Left lobe of liver (tissue), 2 donors: ENCODE data around the gene SH2D6. TPM values are rescaled to one million over a fixed set of nuclear protein-coding genes. Genes with fewer than 3 reads are reported as not detected.
"Not testable (repeated sequence)": the region's sequence is repeated elsewhere in the genome, so short reads cannot be mapped to it uniquely, and the experiment has no call there.

Experiments
- ATAC-seq: fragments of 200-7000 bp; cut with Tn5 transposase; one replicate; pipeline ENCODE4 v1.9.1; 2020; ENCODE audit warnings: mild to moderate bottlenecking, moderate library complexity
- DNase-seq: peaks from one replicate; pipeline ENCODE4 v3.0.0-alpha.2; 2020; ENCODE audit warnings: low spot score
- total RNA-seq: library from RNA; stranded (reverse); gene quantifications from one replicate; pipeline ENCODE4 v1.2.1, GENCODE V29; 2021
- donor health status: DM: no; HTN: no; CAD: no; lungs with moderate emphysema.
- donor health status: DM: no; HTN: yes; CAD: no.

Gene SH2D6
- total RNA-seq = 3.1 TPM

- ATAC-seq (peak; percentile 64), DNase-seq (peak; percentile 84)
These were observed at the start of gene SH2D6 for GRCh38 chr2:85418132-85419008. Gene SH2D6 (plus strand): TSS chr2:85418714. CDS start chr2:85429466, 10,752 bp downstream.

- no peak for ATAC-seq
- DNase-seq = no peak
These were observed 49.6 kb upstream of the SH2D6 start for GRCh38 chr2:85368921-85369320.

- ATAC-seq = peak; percentile 23
- DNase-seq = no peak
These were observed 49.0 kb upstream of the SH2D6 start for GRCh38 chr2:85369500-85369899.

- peak; percentile 47 for ATAC-seq
These were observed 47.5 kb upstream of the SH2D6 start for GRCh38 chr2:85371045-85371444.

GRCh38 chr2:85376291-85377065 is 42.0 kb upstream of the SH2D6 start:
- DNase-seq = no peak

More at GRCh38 chr2:85371045-85371444, 47.5 kb upstream of the SH2D6 start:
- DNase-seq = no peak

GRCh38 chr2:85377083-85377482 is 41.4 kb upstream of the SH2D6 start:
- ATAC-seq = no peak
- DNase-seq = no peak

More at GRCh38 chr2:85376291-85377065, 42.0 kb upstream of the SH2D6 start:
- ATAC-seq = no peak

- DNase-seq (no peak), ATAC-seq (no peak)
These were observed 40.3 kb upstream of the SH2D6 start for GRCh38 chr2:85378257-85378656.

- no peak for DNase-seq
- no peak for ATAC-seq
These were observed 38.5 kb upstream of the SH2D6 start for GRCh38 chr2:85380048-85380447.

GRCh38 chr2:85383151-85383550 is 35.4 kb upstream of the SH2D6 start:
- not testable (repeated sequence) for DNase-seq
- ATAC-seq = peak; percentile 14

GRCh38 chr2:85383850-85384249 is 34.7 kb upstream of the SH2D6 start:
- no peak for DNase-seq

GRCh38 chr2:85385746-85386145 is 32.8 kb upstream of the SH2D6 start:
- ATAC-seq = no peak
- DNase-seq = no peak

More at GRCh38 chr2:85383850-85384249, 34.7 kb upstream of the SH2D6 start:
- ATAC-seq = no peak

- peak; percentile 52 for ATAC-seq
- DNase-seq = no peak
These were observed 30.8 kb upstream of the SH2D6 start for GRCh38 chr2:85387754-85388153.

GRCh38 chr2:85388878-85389538 is 29.5 kb upstream of the SH2D6 start:
- ATAC-seq = no peak
- no peak for DNase-seq

GRCh38 chr2:85390941-85391669 is 27.4 kb upstream of the SH2D6 start:
- ATAC-seq (peak; percentile 69), DNase-seq (no peak)

- no peak for DNase-seq
- peak; percentile 15 for ATAC-seq
These were observed 24.7 kb upstream of the SH2D6 start for GRCh38 chr2:85393836-85394235.

GRCh38 chr2:85394261-85394681 is 24.2 kb upstream of the SH2D6 start:
- DNase-seq (no peak), ATAC-seq (peak; percentile 79)

GRCh38 chr2:85394976-85395375 is 23.5 kb upstream of the SH2D6 start:
- DNase-seq (no peak), ATAC-seq (no peak)

GRCh38 chr2:85395912-85396475 is 22.5 kb upstream of the SH2D6 start:
- ATAC-seq (no peak), DNase-seq (no peak)

GRCh38 chr2:85396531-85397470 is 21.7 kb upstream of the SH2D6 start:
- ATAC-seq = no peak
- no peak for DNase-seq
